Uterus (tissue), 2 donors: ENCODE data around the gene RGSL1.

Experiments used
- POLR2A ChIP-seq, 2 donors: fragments of 450-650 bp; IDR thresholded peaks; one replicate each; pipeline ENCODE4 v1.6.1; 2016; ENCODE audit warnings: antibody characterized with exemption in 2 of 2, mild to moderate bottlenecking in 1 of 2, moderate library complexity in 1 of 2
- TF ChIP-seq, protein P1 (sequence below), 4 experiments: fragments of 200-600 bp in 2 of 4; fragments of 450-650 bp in 2 of 4; sonication (generic) in 2 of 4; IDR thresholded peaks; one replicate each; pipeline ENCODE4 v1.5.1; 2016 to 2019; ENCODE audit warnings: antibody characterized with exemption in 4 of 4, mild to moderate bottlenecking in 2 of 4, moderate library complexity in 1 of 4

- TF ChIP-seq POLR2A (IDR thresholded peaks at IDR 0.05): no peak
- TF ChIP-seq, protein P1, sequence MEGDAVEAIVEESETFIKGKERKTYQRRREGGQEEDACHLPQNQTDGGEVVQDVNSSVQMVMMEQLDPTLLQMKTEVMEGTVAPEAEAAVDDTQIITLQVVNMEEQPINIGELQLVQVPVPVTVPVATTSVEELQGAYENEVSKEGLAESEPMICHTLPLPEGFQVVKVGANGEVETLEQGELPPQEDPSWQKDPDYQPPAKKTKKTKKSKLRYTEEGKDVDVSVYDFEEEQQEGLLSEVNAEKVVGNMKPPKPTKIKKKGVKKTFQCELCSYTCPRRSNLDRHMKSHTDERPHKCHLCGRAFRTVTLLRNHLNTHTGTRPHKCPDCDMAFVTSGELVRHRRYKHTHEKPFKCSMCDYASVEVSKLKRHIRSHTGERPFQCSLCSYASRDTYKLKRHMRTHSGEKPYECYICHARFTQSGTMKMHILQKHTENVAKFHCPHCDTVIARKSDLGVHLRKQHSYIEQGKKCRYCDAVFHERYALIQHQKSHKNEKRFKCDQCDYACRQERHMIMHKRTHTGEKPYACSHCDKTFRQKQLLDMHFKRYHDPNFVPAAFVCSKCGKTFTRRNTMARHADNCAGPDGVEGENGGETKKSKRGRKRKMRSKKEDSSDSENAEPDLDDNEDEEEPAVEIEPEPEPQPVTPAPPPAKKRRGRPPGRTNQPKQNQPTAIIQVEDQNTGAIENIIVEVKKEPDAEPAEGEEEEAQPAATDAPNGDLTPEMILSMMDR (IDR thresholded peaks at IDR 0.05): no peak
Measured at GRCh38 chr1:182556279-182556678, 106.3 kb downstream of the RGSL1 start.
